Common myeloid progenitor, CD34-positive (primary cell): ENCODE data around the gene ZNF100.
"Not testable (repeated sequence)": the region's sequence is repeated elsewhere in the genome, so short reads cannot be mapped to it uniquely, and the experiment has no call there.

Source experiments
- CTCF ChIA-PET: fragments of 350-600 bp; sonication (Branson Sonifier 250); formaldehyde crosslinking; loops from one replicate; lab custom pipeline; 2021; ENCODE audit warnings: antibody characterized with exemption; lab: Charles Lee
- POLR2A ChIA-PET: fragments of 350-600 bp; sonication (Branson Sonifier 250); formaldehyde crosslinking; loops from one replicate; lab custom pipeline; 2021; ENCODE audit warnings: antibody characterized with exemption; lab: Charles Lee
- DNase-seq, 3 donors: peaks; one replicate each; pipeline versions ENCODE4 v3.0.0 to v3.0.0-alpha.2; 2013
- H3K27ac ChIP-seq, 2 experiments: 1 replicate in 1 of 2; 2 replicates in 1 of 2; pipeline ENCODE4 v1.7.0; 2013; ENCODE audit warnings: inconsistent platforms in 2 of 2, low read length in 2 of 2, mild to moderate bottlenecking in 2 of 2, low read depth in 1 of 2, moderate library complexity in 1 of 2; ENCODE audit not compliant: severe bottlenecking in 2 of 2, insufficient read depth in 1 of 2, poor library complexity in 1 of 2
- H3K27me3 ChIP-seq, 5 experiments: replicated peaks in 2 of 5; 1 replicate in 3 of 5; 2 replicates in 2 of 5; pipeline versions ENCODE4 v1.6.1 to v1.7.0; 2013; ENCODE audit warnings: low read length in 4 of 5, mild to moderate bottlenecking in 2 of 5, moderate library complexity in 2 of 5, inconsistent platforms in 1 of 5; ENCODE audit not compliant: insufficient read depth in 5 of 5, control insufficient read depth in 4 of 5
- H3K36me3 ChIP-seq, 4 experiments: 1 replicate in 2 of 4; 2 replicates in 2 of 4; pipeline versions ENCODE4 v1.6.1 to v1.7.0; 2013; ENCODE audit warnings: low read length in 3 of 4, control low read depth in 1 of 4, mild to moderate bottlenecking in 1 of 4; ENCODE audit not compliant: control insufficient read depth in 4 of 4, insufficient read depth in 4 of 4
- H3K4me1 ChIP-seq, 4 experiments: 1 replicate in 3 of 4; 2 replicates in 1 of 4; pipeline versions ENCODE4 v1.6.1 to v1.7.1; 2013; ENCODE audit warnings: low read length in 3 of 4, mild to moderate bottlenecking in 3 of 4, control low read depth in 1 of 4, inconsistent platforms in 1 of 4, moderate library complexity in 1 of 4; ENCODE audit not compliant: control insufficient read depth in 4 of 4, insufficient read depth in 4 of 4; ENCODE audit errors: control extremely low read depth in 1 of 4
- H3K4me3 ChIP-seq, 7 experiments: 1 replicate in 4 of 7; 2 replicates in 3 of 7; pipeline versions ENCODE4 v1.5.1 to v1.7.0; 2013; ENCODE audit warnings: mild to moderate bottlenecking in 7 of 7, low read length in 6 of 7, moderate library complexity in 6 of 7, inconsistent platforms in 2 of 7, low read depth in 2 of 7, control low read depth in 1 of 7; ENCODE audit not compliant: insufficient read depth in 4 of 7, control insufficient read depth in 1 of 7; ENCODE audit errors: extremely low read depth in 1 of 7
- H3K9me3 ChIP-seq, 5 experiments: 1 replicate in 4 of 5; 2 replicates in 1 of 5; pipeline versions ENCODE4 v1.6.1 to v1.7.1; 2013; ENCODE audit warnings: low read length in 4 of 5, mild to moderate bottlenecking in 2 of 5, inconsistent platforms in 1 of 5, low read depth in 1 of 5, moderate library complexity in 1 of 5; ENCODE audit not compliant: control insufficient read depth in 4 of 5, insufficient read depth in 2 of 5; ENCODE audit errors: control extremely low read depth in 1 of 5
- WGBS: methylation state at CpG from one replicate; pipeline ENCODE4 v1.1.5; 2013; ENCODE audit not compliant: insufficient coverage; 5-methylcytosine and 5-hydroxymethylcytosine counted together

Gene ZNF100

GRCh38 chr19:21749090-21749489 lies 18.3 kb downstream of the ZNF100 start:
- DNase-seq, result no peak
- Histone ChIP-seq H3K9me3 (peaks cover 5 to 75% (median 61%) of the 10 kb centered on the region in 5 experiments), H3K4me3 (no peak overlapping the region), H3K36me3 (peaks cover 28 to 92% (median 61%) of the 10 kb centered on the region in 4 experiments), H3K27ac (no peak overlapping the region), H3K27me3 (no peaks in the 10 kb centered on the region), H3K4me1 (no peaks in the 10 kb centered on the region)
- 100% methylated on average over 1 of the region's 4 CpGs for WGBS
- ChIA-PET POLR2A (no interaction called here), CTCF (no interaction called here)

DNA sequence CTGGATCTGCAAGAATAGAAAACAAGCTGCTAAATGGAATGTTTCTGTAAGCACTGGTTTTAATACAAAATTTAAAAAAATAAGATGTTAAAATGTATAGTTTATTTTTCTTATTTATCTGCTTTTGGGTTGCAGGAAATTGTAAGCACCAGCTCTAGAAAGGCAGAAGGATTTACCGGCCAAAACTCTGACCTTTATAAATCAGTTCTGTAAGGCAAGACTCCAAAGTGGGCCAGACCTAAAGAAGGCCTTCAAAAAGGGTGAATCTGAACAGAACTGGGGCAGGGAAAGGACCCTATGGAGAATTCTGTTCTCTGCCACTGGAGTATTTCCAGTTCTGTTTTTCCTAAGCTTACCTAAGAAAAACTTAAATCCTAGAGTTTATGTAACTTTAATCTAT lies 19.3 kb downstream of the ZNF100 start:
- H3K4me1 ChIP-seq, result no peaks in the 10 kb centered on the region
- H3K36me3 ChIP-seq, result peaks cover 31 to 92% (median 63%) of the 10 kb centered on the region in 4 experiments
- DNase-seq, result no peak
- no peak overlapping the region for H3K27ac ChIP-seq
- 100% methylated on average over 1 of the region's 1 CpG for WGBS
- POLR2A ChIA-PET, result no interaction called here
- no peaks in the 10 kb centered on the region for H3K27me3 ChIP-seq
- peaks cover 3 to 72% (median 56%) of the 10 kb centered on the region in 5 experiments for H3K9me3 ChIP-seq
- CTCF ChIA-PET, result no interaction called here
- H3K4me3 ChIP-seq, result no peak overlapping the region

- Histone ChIP-seq H3K27me3 (no peaks in the 10 kb centered on the region), H3K4me3 (no peak overlapping the region), H3K36me3 (peaks cover 27 to 93% (median 55%) of the 10 kb centered on the region in 4 experiments), H3K27ac (no peak overlapping the region), H3K4me1 (no peaks in the 10 kb centered on the region), H3K9me3 (peaks cover 3 to 59% (median 33%) of the 10 kb centered on the region in 5 experiments)
- CTCF ChIA-PET, result no interaction called here
- WGBS, result no CpG with 5 or more reads among the region's 4 CpGs
- no peak for DNase-seq
- POLR2A ChIA-PET, result no interaction called here
These were observed 26.8 kb downstream of the ZNF100 start for GRCh38 chr19:21740559-21740958.

- H3K27ac ChIP-seq, DNase-seq, H3K4me1 ChIP-seq, H3K27me3 ChIP-seq, POLR2A ChIA-PET, H3K4me3 ChIP-seq: not testable (repeated sequence)
- H3K9me3 ChIP-seq, result peaks cover 15 to 66% (median 18%) of the 10 kb centered on the region in 5 experiments
- CTCF ChIA-PET, result interaction anchor here (0.6 kb wide), 1 partner anchor 376 kb away, joined by 3 read pairs; no protein-coding TSS in a partner anchor
- WGBS, result no CpG with 5 or more reads among the region's 5 CpGs
- peaks cover 10 to 67% (median 27%) of the 10 kb centered on the region in 4 experiments for H3K36me3 ChIP-seq
These were observed 40.2 kb downstream of the ZNF100 start for GRCh38 chr19:21726942-21727747.

DNA sequence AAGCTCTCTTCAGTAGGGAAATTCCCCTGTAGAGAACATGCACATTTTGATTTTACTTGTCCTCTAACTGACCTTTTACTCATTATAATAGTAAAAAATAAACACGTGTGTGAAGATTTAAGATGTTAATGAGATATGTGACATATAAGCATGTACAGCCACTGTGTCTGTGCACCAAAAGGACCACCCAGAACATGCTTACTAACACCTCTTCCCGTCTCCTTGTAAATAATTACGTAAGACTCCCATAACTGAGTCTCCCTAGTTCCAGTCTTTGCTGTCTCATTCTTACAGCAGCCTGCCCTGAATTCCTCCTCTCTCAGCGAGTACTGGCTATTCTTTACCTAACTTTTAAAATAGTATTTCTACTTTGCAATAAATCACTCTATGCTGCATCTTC lies 53.6 kb downstream of the ZNF100 start:
- Histone ChIP-seq H3K27me3 (no peaks in the 10 kb centered on the region), H3K9me3 (peaks cover 0 to 16% (median 4%) of the 10 kb centered on the region in 5 experiments), H3K4me3 (no peak overlapping the region), H3K36me3 (no peaks in the 10 kb centered on the region), H3K4me1 (no peaks in the 10 kb centered on the region), H3K27ac (no peak overlapping the region)
- ChIA-PET POLR2A (no interaction called here), CTCF (interaction anchor here (1.5 kb wide), 1 partner anchor 512 kb away, joined by 3 read pairs; no protein-coding TSS in a partner anchor)
- no peak for DNase-seq
- 95% methylated on average over 2 of the region's 4 CpGs for WGBS

DNA sequence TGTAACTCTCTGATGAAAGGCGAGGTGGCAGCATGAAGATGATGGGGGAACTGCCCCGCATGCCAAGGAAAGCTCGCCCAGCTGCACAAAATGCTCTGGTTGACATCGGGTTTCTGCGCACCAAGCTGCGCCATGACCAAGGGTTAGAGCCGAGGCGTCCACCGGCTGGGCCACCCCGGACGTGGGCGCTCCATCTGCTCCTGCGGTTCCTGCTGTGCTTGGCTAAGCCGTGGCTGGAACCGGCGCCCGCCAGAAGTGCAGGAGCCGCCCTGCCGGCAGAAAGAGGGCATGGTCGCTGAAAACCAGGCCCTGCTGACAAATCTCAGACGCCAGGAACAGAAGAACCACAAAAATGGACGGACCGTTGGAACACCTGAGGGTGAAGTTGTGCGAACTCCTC lies 57.9 kb downstream of the ZNF100 start:
- ChIA-PET CTCF (no interaction called here), POLR2A (no interaction called here)
- Histone ChIP-seq H3K27ac (no peak overlapping the region), H3K27me3 (no peaks in the 10 kb centered on the region), H3K4me1 (no peaks in the 10 kb centered on the region), H3K9me3 (peaks cover 0 to 12% (median 0%) of the 10 kb centered on the region in 5 experiments), H3K36me3 (no peaks in the 10 kb centered on the region), H3K4me3 (no peak overlapping the region)
- DNase-seq, result no peak
- 96% methylated on average over 24 of the region's 24 CpGs for WGBS

- H3K4me1 ChIP-seq, H3K4me3 ChIP-seq, POLR2A ChIA-PET, DNase-seq, H3K36me3 ChIP-seq, H3K27ac ChIP-seq, CTCF ChIA-PET, H3K27me3 ChIP-seq: not testable (repeated sequence)
- peaks cover 0 to 12% (median 0%) of the 10 kb centered on the region in 5 experiments for H3K9me3 ChIP-seq
- WGBS, result 95% methylated on average over 8 of the region's 31 CpGs
These were observed 59.5 kb downstream of the ZNF100 start for GRCh38 chr19:21707878-21708277.
